HL-60 (cell line): ENCODE measurements around the gene SLC5A1.
"Not testable (repeated sequence)": the region's sequence is repeated elsewhere in the genome, so short reads cannot be mapped to it uniquely, and the experiment has no call there.

Experiments
- POLR2AphosphoS5 ChIP-seq: IDR thresholded peaks from 2 replicates; pipeline ENCODE4 v1.6.1; 2012; ENCODE audit warnings: low read depth
- REST ChIP-seq: IDR thresholded peaks from 2 replicates; pipeline ENCODE4 v1.6.1; 2012; ENCODE audit warnings: low read depth; ENCODE audit not compliant: insufficient replicate concordance
- SPI1 ChIP-seq: IDR thresholded peaks from 2 replicates; pipeline ENCODE4 v1.6.1; 2012; ENCODE audit warnings: low read depth, mild to moderate bottlenecking, borderline replicate concordance
- TF ChIP-seq, protein P1 (sequence below): IDR thresholded peaks from one replicate; pipeline ENCODE4 v1.5.1; 2011; ENCODE audit warnings: low read length, control low read depth, inconsistent platforms; ENCODE audit not compliant: insufficient read depth

GRCh38 chr22:32151641-32152040, 108.6 kb downstream of the SLC5A1 start:
- TF ChIP-seq, protein P1, sequence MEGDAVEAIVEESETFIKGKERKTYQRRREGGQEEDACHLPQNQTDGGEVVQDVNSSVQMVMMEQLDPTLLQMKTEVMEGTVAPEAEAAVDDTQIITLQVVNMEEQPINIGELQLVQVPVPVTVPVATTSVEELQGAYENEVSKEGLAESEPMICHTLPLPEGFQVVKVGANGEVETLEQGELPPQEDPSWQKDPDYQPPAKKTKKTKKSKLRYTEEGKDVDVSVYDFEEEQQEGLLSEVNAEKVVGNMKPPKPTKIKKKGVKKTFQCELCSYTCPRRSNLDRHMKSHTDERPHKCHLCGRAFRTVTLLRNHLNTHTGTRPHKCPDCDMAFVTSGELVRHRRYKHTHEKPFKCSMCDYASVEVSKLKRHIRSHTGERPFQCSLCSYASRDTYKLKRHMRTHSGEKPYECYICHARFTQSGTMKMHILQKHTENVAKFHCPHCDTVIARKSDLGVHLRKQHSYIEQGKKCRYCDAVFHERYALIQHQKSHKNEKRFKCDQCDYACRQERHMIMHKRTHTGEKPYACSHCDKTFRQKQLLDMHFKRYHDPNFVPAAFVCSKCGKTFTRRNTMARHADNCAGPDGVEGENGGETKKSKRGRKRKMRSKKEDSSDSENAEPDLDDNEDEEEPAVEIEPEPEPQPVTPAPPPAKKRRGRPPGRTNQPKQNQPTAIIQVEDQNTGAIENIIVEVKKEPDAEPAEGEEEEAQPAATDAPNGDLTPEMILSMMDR, result not testable (repeated sequence)
- TF ChIP-seq POLR2AphosphoS5, SPI1: not testable (repeated sequence)
- peak; percentile 60 for TF ChIP-seq REST
